ENCODE data around the gene MYORG. TPM values are rescaled to one million over a fixed set of nuclear protein-coding genes. Genes with fewer than 3 reads are reported as not detected.
"Not testable (repeated sequence)": the region's sequence is repeated elsewhere in the genome, so short reads cannot be mapped to it uniquely, and the experiment has no call there.

The MYORG gene
- total RNA-seq, 1 donor from 2014 or later = 3.5 TPM

- DNase-seq (ENCODE audit: low read depth, low spot score) = no peak
Observed at GRCh38 chr9:34369636-34370035, 7.1 kb downstream of the MYORG start.

DNA sequence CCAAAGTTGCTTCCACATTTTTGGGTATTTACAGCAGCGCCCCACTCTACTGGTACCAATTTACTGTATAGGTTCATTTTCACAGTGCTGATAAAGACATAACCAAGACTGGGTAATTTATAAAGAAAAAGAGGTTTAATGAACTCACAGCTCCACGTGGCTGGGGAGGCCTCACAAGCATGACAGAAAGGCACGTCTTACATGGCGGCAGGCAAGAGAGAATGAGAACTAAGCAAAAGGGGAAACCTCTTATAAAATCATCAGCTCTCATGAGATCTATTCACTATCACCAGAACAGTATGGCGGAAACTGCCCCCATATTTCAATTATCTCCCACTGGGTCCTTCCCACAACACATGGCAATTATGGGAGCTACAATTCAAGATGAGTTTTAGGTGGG is 7.9 kb downstream of the MYORG start:
- not testable (repeated sequence) for DNase-seq (ENCODE audit: low read depth, low spot score)

DNA sequence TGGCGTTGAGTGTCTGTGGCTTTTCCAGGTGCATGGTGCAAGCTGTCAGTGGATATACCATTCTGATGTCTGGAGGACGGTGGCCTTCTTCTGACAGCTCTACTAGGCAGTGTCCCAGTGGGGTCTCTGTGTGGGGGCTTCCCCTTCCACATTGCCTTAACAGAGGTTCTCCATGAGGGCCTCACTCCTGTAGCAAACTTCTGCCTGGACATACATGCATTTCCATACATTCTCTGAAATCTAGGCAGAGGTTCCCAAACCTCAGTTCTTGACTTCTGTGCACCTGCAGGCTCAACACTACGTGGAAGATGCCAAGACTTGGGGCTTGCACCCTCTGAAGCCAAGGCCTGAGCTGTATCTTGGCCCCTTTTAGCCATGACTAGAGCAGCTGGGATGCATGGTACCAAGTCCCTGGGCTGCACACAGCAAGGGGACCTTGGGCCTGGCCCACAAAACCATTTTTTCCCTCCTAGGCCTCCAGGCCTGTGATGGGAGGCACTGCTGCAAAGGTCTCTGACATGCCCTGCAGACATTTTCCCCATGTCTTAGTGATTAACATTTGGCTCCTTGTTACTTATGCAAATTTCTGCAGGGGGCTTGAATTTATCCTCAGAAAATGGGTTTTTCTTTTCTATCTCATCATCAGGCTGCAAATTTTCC is 8.8 kb downstream of the MYORG start:
- not testable (repeated sequence) for DNase-seq (ENCODE audit: low read depth, low spot score)

DNA sequence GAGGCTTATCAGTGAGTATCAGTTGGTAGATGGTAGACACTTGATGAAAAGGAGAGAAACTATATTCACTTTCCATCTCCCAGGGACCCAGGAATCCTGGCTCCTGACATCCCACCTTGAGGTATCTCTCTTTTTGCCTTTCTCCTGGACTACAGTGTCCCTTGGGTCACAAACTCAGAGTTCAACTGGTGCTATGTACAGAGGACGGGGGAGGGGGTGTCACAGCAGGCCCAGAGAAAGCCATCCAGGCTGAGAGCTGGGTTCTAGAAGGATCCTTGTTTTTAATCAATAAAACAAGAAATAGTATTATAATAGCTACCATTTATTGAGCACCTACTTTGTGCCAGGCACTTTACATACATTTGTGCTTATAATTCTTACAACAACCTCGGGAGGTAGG is 10.3 kb downstream of the MYORG start:
- no peak for DNase-seq (ENCODE audit: low read depth, low spot score)

DNA sequence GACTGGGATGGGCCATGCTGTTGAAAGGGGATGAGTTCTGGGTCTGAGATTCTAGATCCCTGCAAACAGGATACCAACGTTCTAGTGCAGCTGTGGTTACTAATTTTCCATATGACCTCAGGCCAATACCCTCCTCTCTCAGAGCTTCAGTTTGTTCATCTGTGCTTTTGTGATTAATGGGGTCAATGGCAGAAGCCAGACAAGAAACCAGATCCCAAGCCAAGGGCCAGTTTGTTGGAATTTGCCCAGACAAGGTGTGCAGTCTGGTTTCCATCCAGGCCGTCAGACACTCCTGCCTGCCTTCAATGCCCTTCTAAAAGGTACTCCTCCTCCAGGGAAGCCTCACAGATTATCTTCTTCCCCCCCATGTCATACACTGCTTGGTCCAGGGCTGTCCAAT is 11.4 kb downstream of the MYORG start:
- no peak for DNase-seq (ENCODE audit: low read depth, low spot score)

DNA sequence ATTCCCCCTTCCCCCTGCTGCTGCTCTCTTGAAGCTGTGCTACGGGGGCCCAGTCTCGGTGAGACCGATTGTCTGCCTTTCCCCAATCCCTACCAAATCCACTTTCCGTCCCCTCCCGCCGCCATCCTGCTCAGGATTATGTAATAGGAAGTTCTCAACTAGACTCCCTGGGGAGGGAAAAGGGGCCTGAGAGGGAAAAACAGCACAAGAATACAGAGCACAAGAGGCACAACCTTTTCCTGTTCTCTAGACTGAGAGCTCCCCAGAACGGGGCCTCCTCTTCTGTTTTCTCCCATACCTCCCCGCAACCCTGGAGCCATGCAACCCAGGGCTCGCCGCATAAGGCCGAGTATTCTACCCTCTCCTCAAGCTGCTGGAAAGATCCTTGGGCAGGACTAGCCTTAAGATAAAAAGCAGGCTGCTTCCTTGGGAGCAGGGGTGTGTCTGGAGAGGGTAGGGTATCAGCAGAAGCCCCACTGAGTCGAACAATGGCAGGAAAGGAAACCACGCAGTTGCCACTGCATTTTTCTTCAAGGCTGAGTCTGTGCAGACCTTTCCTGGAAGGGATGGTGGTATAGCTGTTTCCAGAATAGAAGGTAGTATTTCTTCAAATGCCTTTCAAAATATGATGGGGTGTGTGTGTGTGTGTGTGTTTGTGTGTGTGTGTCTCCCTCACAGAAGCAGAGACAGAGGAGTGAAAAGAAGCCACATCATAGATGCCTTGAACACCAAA is 12.9 kb downstream of the MYORG start:
- peak; percentile 51 for DNase-seq (ENCODE audit: low read depth, low spot score)

DNA sequence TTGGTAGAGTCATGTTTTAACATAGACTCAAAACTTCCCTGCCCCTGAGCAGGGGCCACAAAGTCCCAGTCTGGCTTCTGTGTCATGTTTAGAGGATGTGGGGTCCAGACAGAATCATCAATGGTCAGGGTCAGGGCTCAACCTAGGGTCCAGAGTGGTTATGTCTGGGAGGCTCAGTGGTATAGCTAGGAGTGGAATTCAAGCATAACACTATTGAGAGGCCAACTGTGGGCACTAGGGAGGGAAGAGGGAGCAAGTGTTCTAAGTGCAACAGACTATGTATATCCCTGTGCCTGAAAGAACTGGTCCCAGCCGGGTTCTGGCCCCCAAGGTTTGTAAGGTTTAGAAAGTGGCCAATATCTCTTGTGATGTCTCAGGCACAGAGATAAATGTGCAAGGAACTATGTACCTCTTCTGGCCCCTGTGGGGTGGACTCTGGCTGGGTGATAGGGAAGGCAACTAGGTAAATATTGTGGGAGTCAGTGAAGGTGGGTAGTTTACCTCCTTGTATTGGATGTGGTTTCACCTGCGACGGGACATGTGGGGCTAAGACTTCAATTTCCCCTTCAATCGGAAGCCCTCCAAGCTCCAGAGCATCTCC is 14.0 kb downstream of the MYORG start:
- DNase-seq (ENCODE audit: low read depth, low spot score) = no peak

DNA sequence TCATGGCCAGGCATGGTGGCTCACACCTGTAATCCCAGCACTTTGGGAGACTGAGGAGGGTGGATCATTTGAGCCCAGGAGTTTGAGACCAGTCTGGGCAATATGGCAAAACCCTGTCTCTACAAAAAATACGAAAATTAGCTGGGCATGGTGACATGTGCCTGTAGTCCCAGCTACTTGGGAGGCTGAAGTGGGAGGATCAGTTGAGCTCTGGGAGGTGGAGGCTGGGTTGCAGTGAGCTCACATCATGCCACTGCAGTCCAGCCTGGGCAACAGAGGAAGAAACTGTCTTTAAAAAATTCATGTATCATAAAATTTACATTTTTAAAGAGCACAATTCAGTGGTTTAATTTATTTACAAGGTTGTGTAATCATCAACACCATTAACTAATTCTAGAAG is 23.7 kb downstream of the MYORG start:
- not testable (repeated sequence) for DNase-seq (ENCODE audit: low read depth, low spot score)

DNA sequence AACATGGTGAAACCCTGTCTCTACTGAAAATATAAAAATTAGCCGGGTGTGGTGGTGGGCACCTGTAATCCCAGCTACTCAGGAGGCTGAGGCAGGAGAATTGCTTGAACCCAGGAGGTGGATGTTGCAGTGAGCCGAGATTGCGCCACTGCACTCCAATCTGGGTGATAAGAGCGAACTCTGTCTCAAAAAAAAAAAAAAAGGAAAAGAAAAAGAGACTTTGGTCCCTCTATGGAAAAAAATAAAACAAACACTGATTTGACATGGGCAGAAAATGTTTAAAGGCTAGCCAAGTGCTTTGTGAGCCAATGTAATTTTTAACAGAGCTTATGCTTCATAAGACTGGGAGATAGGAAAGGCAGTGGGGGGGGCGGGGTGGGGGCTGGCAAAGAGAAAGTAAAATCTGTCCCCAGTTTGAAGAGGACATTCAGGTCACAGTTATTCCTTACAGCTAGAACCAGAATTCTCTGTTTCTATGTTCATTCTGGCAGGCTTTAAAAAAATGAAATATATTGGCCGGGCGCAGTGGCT is 24.5 kb downstream of the MYORG start:
- not testable (repeated sequence) for DNase-seq (ENCODE audit: low read depth, low spot score)

GRCh38 chr9:34349324-34349723 is 27.4 kb downstream of the MYORG start:
- no peak for DNase-seq (ENCODE audit: low read depth, low spot score)

GRCh38 chr9:34347800-34348158 is 28.9 kb downstream of the MYORG start:
- DNase-seq (ENCODE audit: low read depth, low spot score) = no peak

- no peak for DNase-seq (ENCODE audit: low read depth, low spot score)
Observed at GRCh38 chr9:34346873-34347799, 29.6 kb downstream of the MYORG start.

DNA sequence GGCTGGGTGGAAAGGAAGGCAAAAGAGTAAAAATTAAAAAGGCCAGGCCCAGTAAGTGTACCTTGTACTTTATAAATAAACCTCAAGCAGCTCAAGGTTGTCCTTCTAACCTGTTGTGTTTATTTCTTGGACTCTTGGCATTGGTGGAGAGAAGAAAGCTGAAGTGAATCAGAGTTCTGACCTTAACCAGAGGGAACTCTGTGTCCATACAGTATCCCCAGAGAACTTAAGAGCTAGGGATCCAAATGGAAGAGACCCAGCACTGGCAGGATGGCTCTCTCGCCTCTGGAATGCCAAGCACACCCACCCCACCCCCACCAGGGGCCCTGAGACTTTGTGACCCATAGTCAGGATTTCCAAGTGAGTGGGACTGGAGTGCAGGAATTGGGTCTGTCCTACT is 33.1 kb downstream of the MYORG start:
- no peak for DNase-seq (ENCODE audit: low read depth, low spot score)

DNA sequence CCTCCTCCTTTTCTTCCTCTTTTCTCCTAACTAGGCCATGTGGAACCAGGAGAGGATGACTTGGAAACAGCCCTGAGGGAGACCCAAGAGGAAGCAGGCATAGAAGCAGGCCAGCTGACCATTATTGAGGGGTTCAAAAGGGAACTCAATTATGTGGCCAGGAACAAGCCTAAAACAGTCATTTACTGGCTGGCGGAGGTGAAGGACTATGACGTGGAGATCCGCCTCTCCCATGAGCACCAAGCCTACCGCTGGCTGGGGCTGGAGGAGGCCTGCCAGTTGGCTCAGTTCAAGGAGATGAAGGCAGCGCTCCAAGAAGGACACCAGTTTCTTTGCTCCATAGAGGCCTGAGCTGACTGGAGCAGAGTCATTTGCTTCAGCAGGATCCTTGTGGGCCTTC is 33.6 kb downstream of the MYORG start:
- DNase-seq (ENCODE audit: low read depth, low spot score) = no peak

DNA sequence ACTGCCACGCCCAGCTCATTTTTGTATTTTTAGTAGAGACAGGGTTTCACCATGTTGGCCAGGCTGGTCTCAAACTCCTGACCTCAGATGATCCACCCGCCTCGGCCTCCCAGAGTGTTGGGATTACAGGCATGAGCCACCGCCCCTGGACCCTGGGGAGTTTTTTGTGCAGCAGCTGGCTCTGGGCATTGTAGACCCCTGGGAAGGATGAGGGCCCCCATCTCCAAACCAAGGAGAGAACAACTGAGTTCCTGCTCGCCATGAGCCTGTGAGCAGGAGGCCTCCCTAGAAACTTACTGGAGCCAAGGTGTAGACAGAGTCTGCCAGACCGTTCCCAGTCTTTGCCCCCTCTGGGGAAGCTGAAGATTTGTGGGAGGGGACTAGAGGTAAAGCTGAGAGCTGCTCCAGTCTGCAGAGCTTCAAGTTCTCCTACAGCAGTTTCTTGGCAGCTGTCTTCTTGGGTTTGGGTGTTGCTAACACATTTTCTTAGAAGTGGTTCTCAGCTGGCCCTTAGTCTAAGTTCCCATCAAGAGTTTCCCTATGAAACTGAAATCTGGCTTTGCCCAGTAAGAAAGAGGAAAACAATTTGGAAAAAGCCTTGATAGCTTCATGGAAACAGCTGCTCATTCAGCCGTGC is 34.9 kb downstream of the MYORG start:
- DNase-seq (ENCODE audit: low read depth, low spot score) = no peak

DNA sequence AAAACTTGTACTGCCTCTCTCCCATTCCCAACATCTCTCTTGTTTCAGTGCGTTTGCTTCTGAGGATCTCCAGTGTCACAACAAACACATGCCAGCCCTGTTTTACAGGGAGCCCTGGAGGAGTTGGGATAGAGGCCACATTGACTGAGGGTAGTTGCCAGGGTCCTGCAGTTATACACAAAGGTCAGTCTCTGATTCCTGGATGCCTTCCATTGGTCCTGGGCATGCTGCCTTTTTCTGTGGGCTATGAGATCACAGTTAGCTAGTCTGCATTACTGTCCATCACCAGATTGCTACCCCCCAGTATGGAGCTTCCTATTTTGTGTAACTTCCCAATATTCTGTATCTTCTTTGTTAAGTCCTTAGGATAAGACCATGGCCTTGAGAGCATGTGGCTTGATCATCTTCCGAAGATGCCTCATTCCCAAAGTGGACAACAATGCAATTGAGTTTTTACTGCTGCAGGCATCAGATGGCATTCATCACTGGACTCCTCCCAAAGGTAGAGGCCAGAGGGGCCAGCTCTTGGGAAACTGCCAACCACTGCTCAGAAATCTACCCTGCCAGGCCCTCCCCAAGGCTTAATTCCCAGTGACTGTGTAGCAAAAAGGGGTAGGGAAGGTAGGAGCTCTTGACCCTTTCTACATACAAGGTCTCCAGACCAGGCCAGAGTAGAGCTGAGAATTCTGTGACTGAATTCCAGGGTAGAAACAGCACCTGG is 37.9 kb downstream of the MYORG start:
- no peak for DNase-seq (ENCODE audit: low read depth, low spot score)

DNA sequence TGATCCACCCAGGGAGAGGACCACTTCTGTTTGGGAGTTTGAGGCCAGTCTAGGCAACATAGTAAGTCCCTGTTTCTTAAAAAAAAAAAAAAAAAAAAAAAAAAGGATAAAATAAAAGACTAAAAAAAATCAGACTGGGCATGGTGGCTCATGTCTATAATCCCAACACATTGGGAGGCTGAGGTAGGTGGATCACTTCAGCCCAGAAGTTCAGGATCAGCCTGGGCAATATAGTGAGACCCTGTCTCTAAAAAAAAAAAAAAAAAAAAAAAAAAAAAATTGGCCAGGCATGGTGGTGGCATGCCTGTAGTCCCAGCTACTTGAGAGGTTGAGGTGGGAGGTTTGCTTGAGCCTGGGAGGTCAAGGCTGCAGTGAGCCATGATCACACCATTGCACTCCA is 38.6 kb downstream of the MYORG start:
- DNase-seq (ENCODE audit: low read depth, low spot score) = not testable (repeated sequence)

- DNase-seq (ENCODE audit: low read depth, low spot score) = no peak
Observed at GRCh38 chr9:34337403-34337802, 39.3 kb downstream of the MYORG start.

DNA sequence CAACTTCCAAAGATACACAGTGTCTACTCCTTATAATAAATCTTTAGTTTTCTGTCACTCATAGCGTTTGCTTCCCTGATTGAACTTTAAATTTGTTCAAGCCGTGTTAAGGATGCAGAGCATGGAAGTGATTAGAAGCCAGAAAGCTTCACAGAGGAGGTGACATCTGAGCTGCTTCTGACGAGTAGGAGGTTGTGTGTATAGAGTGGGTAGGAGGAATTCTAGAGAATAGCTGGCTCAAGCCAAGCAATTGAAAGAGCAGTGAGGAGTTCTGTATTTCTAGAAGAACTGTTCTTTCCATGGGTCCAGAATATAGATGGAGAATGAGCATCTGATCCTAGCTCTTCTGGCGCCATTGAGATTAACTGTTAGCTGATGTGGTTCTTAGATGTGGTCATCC is 41.3 kb downstream of the MYORG start:
- DNase-seq (ENCODE audit: low read depth, low spot score) = no peak

- no peak for DNase-seq (ENCODE audit: low read depth, low spot score)
Observed at GRCh38 chr9:34334916-34335315, 41.8 kb downstream of the MYORG start.

Data from pulmonary artery endothelial cell (primary cell).